ENCODE results near the gene CAMKMT.

DNA sequence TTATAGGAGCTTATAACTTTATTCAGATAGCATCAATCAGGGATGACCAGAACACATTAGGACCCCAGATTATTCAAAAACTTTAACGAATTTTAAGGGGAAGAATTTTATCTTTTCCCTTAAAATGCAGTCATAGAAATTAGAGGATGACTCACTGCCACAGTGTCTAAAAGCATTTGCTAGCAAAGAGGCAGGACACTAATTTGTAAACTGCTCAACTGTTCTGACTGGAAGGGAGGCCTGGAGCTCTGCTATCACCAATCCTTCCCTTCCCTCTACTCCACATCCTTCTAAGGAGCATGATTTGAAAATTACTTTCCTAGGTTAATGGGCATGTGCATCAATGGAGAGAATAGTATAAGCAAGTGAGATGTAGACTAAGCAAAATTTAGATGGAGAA, 40.9 kb upstream of the CAMKMT start:
- TF ChIP-seq, protein P1, sequence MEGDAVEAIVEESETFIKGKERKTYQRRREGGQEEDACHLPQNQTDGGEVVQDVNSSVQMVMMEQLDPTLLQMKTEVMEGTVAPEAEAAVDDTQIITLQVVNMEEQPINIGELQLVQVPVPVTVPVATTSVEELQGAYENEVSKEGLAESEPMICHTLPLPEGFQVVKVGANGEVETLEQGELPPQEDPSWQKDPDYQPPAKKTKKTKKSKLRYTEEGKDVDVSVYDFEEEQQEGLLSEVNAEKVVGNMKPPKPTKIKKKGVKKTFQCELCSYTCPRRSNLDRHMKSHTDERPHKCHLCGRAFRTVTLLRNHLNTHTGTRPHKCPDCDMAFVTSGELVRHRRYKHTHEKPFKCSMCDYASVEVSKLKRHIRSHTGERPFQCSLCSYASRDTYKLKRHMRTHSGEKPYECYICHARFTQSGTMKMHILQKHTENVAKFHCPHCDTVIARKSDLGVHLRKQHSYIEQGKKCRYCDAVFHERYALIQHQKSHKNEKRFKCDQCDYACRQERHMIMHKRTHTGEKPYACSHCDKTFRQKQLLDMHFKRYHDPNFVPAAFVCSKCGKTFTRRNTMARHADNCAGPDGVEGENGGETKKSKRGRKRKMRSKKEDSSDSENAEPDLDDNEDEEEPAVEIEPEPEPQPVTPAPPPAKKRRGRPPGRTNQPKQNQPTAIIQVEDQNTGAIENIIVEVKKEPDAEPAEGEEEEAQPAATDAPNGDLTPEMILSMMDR (conservative IDR thresholded peaks at IDR 0.05; ENCODE audit: low read depth, low read length), result no peak
- no peak for TF ChIP-seq EZH2 (IDR thresholded peaks at IDR 0.05; ENCODE audit: borderline replicate concordance, low read depth, low read length, poor library complexity, severe bottlenecking)
